LNCAP (cell line): ENCODE measurements around the gene USP3.

Experiments
- TF ChIP-seq, protein P1 (sequence below): fragments of 450-650 bp; IDR thresholded peaks from 2 replicates; pipeline ENCODE4 v1.5.1; 2017; ENCODE audit warnings: mild to moderate bottlenecking

The USP3 gene

DNA sequence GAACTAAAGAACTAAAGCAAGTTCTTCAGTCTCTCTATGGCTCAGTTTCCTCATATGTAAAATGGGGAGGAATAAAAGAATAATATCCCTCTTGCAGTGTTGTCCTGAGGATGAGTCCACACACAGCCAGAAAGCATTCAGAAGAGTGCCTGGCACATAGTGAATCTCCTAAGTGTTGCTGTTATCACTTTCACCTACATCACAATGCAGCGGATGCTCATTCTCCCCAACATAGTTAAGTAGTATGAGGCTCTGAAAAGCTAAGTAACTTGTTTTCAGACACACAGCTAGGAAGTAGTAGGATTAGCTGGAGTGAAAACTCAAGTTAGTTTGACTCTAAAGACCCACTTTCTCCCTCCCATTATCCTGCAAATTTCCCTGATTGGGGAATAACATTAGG is 9.1 kb upstream of the USP3 start:
- TF ChIP-seq, protein P1, sequence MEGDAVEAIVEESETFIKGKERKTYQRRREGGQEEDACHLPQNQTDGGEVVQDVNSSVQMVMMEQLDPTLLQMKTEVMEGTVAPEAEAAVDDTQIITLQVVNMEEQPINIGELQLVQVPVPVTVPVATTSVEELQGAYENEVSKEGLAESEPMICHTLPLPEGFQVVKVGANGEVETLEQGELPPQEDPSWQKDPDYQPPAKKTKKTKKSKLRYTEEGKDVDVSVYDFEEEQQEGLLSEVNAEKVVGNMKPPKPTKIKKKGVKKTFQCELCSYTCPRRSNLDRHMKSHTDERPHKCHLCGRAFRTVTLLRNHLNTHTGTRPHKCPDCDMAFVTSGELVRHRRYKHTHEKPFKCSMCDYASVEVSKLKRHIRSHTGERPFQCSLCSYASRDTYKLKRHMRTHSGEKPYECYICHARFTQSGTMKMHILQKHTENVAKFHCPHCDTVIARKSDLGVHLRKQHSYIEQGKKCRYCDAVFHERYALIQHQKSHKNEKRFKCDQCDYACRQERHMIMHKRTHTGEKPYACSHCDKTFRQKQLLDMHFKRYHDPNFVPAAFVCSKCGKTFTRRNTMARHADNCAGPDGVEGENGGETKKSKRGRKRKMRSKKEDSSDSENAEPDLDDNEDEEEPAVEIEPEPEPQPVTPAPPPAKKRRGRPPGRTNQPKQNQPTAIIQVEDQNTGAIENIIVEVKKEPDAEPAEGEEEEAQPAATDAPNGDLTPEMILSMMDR, result no peak

DNA sequence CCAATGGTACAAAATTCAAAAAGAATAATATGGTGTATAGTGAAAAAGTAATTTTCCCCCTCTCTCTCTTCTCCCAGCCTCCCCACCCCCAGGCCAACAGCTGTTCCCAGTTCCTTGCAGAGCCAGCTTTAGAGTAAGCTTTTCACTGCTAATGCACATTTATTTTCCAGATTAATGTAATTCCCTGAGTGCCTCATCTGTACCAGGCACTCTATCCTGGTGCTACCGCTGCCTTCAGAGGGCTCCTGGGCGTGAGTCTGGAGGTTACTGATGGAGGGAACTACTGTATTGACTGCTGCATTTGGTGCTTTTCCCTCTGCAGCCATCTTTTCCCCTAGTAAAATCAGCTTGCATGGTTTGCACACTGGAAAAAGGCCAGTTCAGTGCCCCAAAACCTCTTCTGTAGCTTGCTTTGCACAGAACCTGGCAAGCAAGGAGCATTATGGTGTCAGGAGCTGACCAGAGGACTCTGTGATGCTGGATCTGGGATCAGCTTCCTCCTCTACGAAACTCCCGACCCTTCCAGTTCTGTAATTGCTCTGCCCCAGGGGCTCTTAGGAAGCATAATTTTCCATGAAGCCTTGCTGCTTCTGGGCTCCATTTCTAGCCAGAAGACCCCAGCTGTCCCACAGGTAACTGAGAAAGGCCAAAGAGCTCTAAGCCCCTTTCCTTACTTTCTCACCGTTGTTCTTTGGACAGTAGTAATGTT is 8.5 kb upstream of the USP3 start:
- TF ChIP-seq, protein P1, result no peak

DNA sequence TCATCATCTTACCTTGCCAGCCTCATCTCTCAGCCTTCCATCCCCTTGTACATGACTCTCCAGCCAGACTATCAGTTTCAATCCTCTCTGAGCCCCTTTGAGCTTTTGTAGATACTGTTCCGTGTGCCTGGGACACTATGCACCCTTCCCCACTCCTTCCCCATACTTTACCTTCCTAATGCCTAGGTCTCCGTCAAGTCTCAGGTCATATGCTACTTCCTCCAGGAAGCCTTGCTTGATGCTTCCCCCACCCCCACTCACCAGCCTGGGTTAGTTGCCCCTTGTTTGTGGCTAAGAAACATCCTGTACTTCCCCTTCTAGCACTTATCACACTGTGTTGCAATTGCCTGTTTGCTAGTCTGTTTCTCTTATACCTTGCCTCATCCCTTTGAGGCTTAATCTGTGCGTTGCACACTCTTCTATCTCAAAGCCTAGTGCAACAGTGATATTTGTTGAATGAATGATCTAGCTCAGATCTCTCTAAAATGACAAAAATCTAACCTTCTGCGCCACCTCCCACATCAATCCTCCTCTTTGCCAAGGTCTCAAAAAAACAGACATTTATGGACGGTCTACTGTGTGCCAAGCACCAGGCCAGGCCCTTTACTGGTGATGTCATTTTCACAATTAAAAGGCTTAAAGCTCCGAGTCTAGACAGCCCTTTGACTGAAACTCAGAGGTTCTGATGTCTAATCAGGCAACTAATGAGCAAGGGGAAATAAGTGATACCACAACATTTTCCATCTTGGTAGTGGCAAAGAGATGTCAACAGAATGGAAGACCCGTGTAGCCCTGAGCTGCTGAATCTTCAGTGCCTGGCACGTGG is 6.5 kb upstream of the USP3 start:
- TF ChIP-seq, protein P1, result no peak

DNA sequence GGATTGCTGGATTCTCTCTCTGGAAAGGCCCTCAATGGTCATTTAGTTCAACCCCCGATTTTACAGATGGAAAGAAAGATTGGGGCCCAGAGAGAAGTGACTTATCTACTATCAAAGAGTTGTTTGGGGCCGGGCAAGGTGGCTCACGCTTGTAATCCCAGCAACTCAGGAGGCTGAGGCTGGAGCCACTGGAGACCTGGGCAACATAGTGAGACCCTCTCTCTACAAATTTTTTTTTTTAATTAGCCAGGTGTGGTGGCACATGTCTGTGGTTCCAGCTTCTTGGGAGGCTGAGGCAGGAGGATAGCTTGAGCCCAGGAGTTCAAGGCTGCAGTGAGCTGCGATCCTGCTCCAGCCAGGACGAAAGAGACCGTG is 5.2 kb upstream of the USP3 start:
- TF ChIP-seq, protein P1, result no peak

DNA sequence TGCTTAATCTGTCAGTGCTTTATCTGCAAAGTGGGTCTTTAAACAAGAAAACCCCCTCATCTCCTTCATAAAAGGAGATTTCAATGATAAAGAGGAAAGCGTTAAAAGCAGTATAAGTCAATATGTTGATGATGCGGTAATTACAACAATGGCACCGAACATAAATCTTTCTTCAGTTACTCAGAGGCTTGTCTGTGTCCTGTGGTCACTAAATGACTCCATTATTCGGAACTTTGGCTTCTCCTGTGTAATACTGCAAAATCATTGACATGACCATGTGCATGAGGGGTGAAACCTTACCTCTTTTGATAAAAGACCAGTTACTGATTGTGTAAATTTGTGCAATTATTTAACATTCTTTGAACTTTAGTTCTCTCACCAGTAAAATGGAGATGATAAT is 4.8 kb upstream of the USP3 start:
- TF ChIP-seq, protein P1, result no peak

DNA sequence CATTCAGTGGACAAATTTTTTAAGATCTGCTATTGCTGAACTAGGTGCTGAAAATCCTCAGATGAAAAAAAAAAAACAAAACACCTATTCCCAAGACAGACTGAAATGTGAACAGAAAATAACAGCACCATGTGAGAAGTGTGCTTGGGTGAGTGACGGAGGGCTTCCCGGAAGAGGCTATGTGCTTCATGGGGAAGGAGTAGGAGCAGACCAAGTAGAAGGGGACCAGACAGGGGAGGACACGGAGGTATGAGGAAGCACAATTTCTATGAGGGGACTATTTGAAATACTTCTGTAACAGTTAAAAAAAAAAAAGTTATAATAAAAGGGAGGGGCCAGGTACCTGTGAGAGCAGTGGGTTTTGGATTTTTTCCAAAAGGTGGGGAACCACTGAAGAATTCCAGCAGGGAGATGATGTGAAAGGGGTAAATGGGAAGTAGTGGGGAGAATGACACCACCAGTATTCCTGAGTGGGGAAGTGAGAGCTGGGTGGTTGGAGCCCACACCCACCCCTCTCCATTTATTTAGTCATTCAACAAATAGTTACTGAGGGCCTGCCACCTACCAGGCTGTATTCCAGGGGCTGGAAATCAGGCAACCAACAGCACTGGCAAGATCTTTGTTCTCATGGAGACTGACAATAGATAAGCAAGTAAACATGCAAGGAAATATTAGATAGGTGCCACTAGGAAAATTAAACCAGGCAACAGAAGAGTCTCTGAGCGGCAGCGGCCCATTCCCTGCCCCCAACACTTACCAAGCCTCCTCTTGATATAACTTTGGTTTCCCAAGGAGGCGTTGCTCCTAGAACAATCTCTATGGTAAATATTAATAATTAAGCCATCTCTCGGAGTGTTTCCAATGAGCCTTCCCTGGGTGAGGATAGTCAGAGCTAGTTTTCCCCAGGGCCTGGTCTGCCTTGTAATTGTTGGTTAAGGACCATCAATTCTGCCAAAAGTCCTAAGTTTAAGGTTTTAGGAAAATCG is 3.8 kb upstream of the USP3 start:
- TF ChIP-seq, protein P1, result no peak
